Stomach (tissue), 4 donors: Measurements from ENCODE around the gene SDHC.

Experiments
- EP300 ChIP-seq: sonication (generic); formaldehyde crosslinking; IDR thresholded peaks from one replicate; pipeline ENCODE4 v1.6.1; 2017; ENCODE audit warnings: antibody characterized with exemption
- POLR2A ChIP-seq, 4 donors: fragments of 450-650 bp; IDR thresholded peaks; one replicate each; pipeline ENCODE4 v1.6.1; 2016; ENCODE audit warnings: antibody characterized with exemption in 4 of 4, control low read depth in 2 of 4, mild to moderate bottlenecking in 1 of 4, moderate library complexity in 1 of 4
- TF ChIP-seq, protein P1 (sequence below), 7 experiments: fragments of 450-650 bp in 4 of 7; fragments of 200-600 bp in 3 of 7; sonication (generic) in 3 of 7; IDR thresholded peaks; one replicate each; pipeline ENCODE4 v1.5.1; 2016 to 2019; ENCODE audit warnings: antibody characterized with exemption in 7 of 7, control low read depth in 2 of 7, mild to moderate bottlenecking in 1 of 7

DNA sequence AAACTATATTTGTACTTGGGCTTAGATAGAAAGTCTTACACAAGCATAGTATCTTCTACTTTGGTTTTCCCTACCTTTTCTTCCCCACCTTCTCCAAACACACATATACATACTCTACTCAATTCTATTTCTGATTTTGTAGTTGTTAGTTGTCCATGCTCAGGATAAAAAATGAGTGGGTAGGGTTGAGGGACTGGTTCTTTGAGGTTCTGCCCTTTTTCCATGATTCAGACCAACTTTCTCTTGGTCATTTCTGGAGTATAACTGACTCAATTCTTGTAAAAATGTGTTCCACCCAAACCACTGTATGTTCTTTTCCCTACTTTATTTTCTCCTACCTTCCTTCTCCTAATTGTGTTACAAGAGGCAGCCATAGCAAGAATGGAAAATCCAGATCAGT, 50.2 kb downstream of the SDHC start:
- TF ChIP-seq, protein P1, sequence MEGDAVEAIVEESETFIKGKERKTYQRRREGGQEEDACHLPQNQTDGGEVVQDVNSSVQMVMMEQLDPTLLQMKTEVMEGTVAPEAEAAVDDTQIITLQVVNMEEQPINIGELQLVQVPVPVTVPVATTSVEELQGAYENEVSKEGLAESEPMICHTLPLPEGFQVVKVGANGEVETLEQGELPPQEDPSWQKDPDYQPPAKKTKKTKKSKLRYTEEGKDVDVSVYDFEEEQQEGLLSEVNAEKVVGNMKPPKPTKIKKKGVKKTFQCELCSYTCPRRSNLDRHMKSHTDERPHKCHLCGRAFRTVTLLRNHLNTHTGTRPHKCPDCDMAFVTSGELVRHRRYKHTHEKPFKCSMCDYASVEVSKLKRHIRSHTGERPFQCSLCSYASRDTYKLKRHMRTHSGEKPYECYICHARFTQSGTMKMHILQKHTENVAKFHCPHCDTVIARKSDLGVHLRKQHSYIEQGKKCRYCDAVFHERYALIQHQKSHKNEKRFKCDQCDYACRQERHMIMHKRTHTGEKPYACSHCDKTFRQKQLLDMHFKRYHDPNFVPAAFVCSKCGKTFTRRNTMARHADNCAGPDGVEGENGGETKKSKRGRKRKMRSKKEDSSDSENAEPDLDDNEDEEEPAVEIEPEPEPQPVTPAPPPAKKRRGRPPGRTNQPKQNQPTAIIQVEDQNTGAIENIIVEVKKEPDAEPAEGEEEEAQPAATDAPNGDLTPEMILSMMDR (IDR thresholded peaks at IDR 0.05), result no peak
- no peak for TF ChIP-seq POLR2A (IDR thresholded peaks at IDR 0.05)
- no peak for TF ChIP-seq EP300
